Activated naive CD8-positive, alpha-beta T cell (primary cell): ENCODE measurements around the gene IL3RA.
"Not testable (repeated sequence)": the region's sequence is repeated elsewhere in the genome, so short reads cannot be mapped to it uniquely, and the experiment has no call there.

Experiments
- H3K27ac Mint-ChIP-seq: one replicate; pipeline ENCODE4 v1.8.0; 2021; ENCODE audit warnings: mixed read lengths
- H3K27me3 Mint-ChIP-seq: one replicate; pipeline ENCODE4 v1.8.0; 2021; ENCODE audit warnings: mixed read lengths
- H3K36me3 Mint-ChIP-seq: one replicate; pipeline ENCODE4 v1.8.0; 2021; ENCODE audit warnings: mixed read lengths
- H3K4me1 Mint-ChIP-seq: one replicate; pipeline ENCODE4 v1.8.0; 2021; ENCODE audit warnings: low read depth, mixed read lengths
- H3K4me3 Mint-ChIP-seq: one replicate; pipeline ENCODE4 v1.8.0; 2021; ENCODE audit warnings: mild to moderate bottlenecking, mixed read lengths
- H3K9me3 Mint-ChIP-seq: one replicate; pipeline ENCODE4 v1.8.0; 2021; ENCODE audit warnings: low read depth, mixed read lengths

Gene IL3RA

GRCh38 chrX:1397001-1397400 lies 60.4 kb downstream of the IL3RA start:
- H3K27me3 Mint-ChIP-seq: no peaks in the 10 kb centered on the region
- peaks cover 5% of the 10 kb centered on the region for H3K36me3 Mint-ChIP-seq
- H3K9me3 Mint-ChIP-seq: no peaks in the 10 kb centered on the region
- no peak overlapping the region for H3K4me3 Mint-ChIP-seq
- H3K27ac Mint-ChIP-seq: no peak overlapping the region
- peaks cover 26% of the 10 kb centered on the region for H3K4me1 Mint-ChIP-seq

- Mint-ChIP-seq H3K36me3 (peaks cover 5% of the 10 kb centered on the region), H3K27me3 (no peaks in the 10 kb centered on the region), H3K4me1 (peaks cover 26% of the 10 kb centered on the region), H3K27ac (no peak overlapping the region), H3K9me3 (no peaks in the 10 kb centered on the region), H3K4me3 (no peak overlapping the region)
Measured at GRCh38 chrX:1397441-1398270, 61.1 kb downstream of the IL3RA start.

- no peaks in the 10 kb centered on the region for H3K9me3 Mint-ChIP-seq
- no peak overlapping the region for H3K27ac Mint-ChIP-seq
- H3K36me3 Mint-ChIP-seq: peaks cover 5% of the 10 kb centered on the region
- peaks cover 21% of the 10 kb centered on the region for H3K4me1 Mint-ChIP-seq
- H3K4me3 Mint-ChIP-seq: no peak overlapping the region
- no peaks in the 10 kb centered on the region for H3K27me3 Mint-ChIP-seq
Measured at GRCh38 chrX:1398431-1399340, 62.1 kb downstream of the IL3RA start.

- Mint-ChIP-seq H3K36me3 (peaks cover 5% of the 10 kb centered on the region), H3K27me3 (no peaks in the 10 kb centered on the region), H3K4me1 (peaks cover 11% of the 10 kb centered on the region), H3K9me3 (no peaks in the 10 kb centered on the region), H3K27ac (no peak overlapping the region), H3K4me3 (no peak overlapping the region)
Measured at GRCh38 chrX:1400049-1400448, 63.5 kb downstream of the IL3RA start.

GRCh38 chrX:1400742-1401471 lies 64.3 kb downstream of the IL3RA start:
- Mint-ChIP-seq H3K27ac (no peak overlapping the region), H3K4me1 (peaks cover 2% of the 10 kb centered on the region), H3K36me3 (no peaks in the 10 kb centered on the region), H3K27me3 (no peaks in the 10 kb centered on the region), H3K4me3 (no peak overlapping the region), H3K9me3 (no peaks in the 10 kb centered on the region)

GRCh38 chrX:1401611-1402430 lies 65.2 kb downstream of the IL3RA start:
- Mint-ChIP-seq H3K4me1 (no peaks in the 10 kb centered on the region), H3K27ac (no peak overlapping the region), H3K4me3 (no peak overlapping the region), H3K27me3 (no peaks in the 10 kb centered on the region), H3K9me3 (no peaks in the 10 kb centered on the region), H3K36me3 (no peaks in the 10 kb centered on the region)

GRCh38 chrX:1403228-1403627 lies 66.6 kb downstream of the IL3RA start:
- Mint-ChIP-seq H3K9me3 (no peaks in the 10 kb centered on the region), H3K36me3 (no peaks in the 10 kb centered on the region), H3K4me3 (no peak overlapping the region), H3K27me3 (no peaks in the 10 kb centered on the region), H3K4me1 (no peaks in the 10 kb centered on the region), H3K27ac (no peak overlapping the region)

- H3K4me3 Mint-ChIP-seq, H3K27ac Mint-ChIP-seq, H3K9me3 Mint-ChIP-seq, H3K4me1 Mint-ChIP-seq, H3K36me3 Mint-ChIP-seq, H3K27me3 Mint-ChIP-seq: not testable (repeated sequence)
Measured at GRCh38 chrX:1403867-1404266, 67.3 kb downstream of the IL3RA start.

GRCh38 chrX:1405769-1406168 lies 69.2 kb downstream of the IL3RA start:
- not testable (repeated sequence) for H3K27ac Mint-ChIP-seq, H3K4me1 Mint-ChIP-seq, H3K4me3 Mint-ChIP-seq, H3K36me3 Mint-ChIP-seq, H3K27me3 Mint-ChIP-seq, H3K9me3 Mint-ChIP-seq

GRCh38 chrX:1407035-1407434 lies 70.5 kb downstream of the IL3RA start:
- H3K27me3 Mint-ChIP-seq: no peaks in the 10 kb centered on the region
- no peak overlapping the region for H3K27ac Mint-ChIP-seq
- H3K9me3 Mint-ChIP-seq: no peaks in the 10 kb centered on the region

GRCh38 chrX:1411326-1411725 lies 74.7 kb downstream of the IL3RA start:
- peaks cover 6% of the 10 kb centered on the region for H3K36me3 Mint-ChIP-seq
- no peak overlapping the region for H3K4me3 Mint-ChIP-seq
- no peaks in the 10 kb centered on the region for H3K9me3 Mint-ChIP-seq
- H3K4me1 Mint-ChIP-seq: no peaks in the 10 kb centered on the region
- H3K27me3 Mint-ChIP-seq: no peaks in the 10 kb centered on the region
- H3K27ac Mint-ChIP-seq: no peak overlapping the region

More at GRCh38 chrX:1407035-1407434, 70.5 kb downstream of the IL3RA start:
- Mint-ChIP-seq H3K4me3 (no peak overlapping the region), H3K36me3 (no peaks in the 10 kb centered on the region), H3K4me1 (no peaks in the 10 kb centered on the region)

- Mint-ChIP-seq H3K4me1 (no peaks in the 10 kb centered on the region), H3K27ac (no peak overlapping the region), H3K36me3 (peaks cover 6% of the 10 kb centered on the region), H3K4me3 (no peak overlapping the region), H3K9me3 (no peaks in the 10 kb centered on the region), H3K27me3 (no peaks in the 10 kb centered on the region)
Measured at GRCh38 chrX:1412551-1413161, 76.1 kb downstream of the IL3RA start.

GRCh38 chrX:1416327-1416784 lies 79.8 kb downstream of the IL3RA start:
- H3K4me1 Mint-ChIP-seq: no peaks in the 10 kb centered on the region
- H3K9me3 Mint-ChIP-seq: no peaks in the 10 kb centered on the region
- no peak overlapping the region for H3K4me3 Mint-ChIP-seq
- peaks cover 14% of the 10 kb centered on the region for H3K36me3 Mint-ChIP-seq
- H3K27ac Mint-ChIP-seq: no peak overlapping the region
- no peaks in the 10 kb centered on the region for H3K27me3 Mint-ChIP-seq
